Erythroblast (primary cell): ENCODE data around the gene MBD3L2.

Source experiments
- GATA1 ChIP-seq: IDR thresholded peaks from 2 replicates; pipeline ENCODE4 v1.6.1; 2011; ENCODE audit warnings: low read depth, mild to moderate bottlenecking, control low read depth, low read length, moderate library complexity
- POLR2A ChIP-seq: IDR thresholded peaks from 2 replicates; pipeline ENCODE4 v1.6.1; 2011; ENCODE audit warnings: mild to moderate bottlenecking, low read length

DNA sequence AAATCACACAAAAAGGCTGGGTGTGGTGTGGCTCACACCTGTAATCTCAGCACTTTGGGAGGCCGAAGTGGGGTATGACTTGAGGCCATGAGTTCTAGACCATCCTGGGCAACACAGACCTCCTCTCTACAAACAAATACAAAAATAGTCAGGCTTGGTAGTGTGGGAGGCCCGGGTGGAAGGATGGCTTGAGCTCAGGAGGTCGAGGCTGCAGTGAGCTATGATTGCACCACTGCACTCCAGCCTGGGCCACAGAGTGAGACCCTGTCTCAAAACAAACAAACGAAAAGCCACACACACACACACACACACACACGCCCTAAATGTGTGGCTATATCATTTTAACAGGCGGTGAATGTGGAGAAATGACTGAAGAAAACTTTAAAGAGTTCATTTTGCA is 19.5 kb downstream of the MBD3L2 start:
- TF ChIP-seq POLR2A (no peak), GATA1 (no peak)
